ENCODE results near the gene DEGS2.

DNA sequence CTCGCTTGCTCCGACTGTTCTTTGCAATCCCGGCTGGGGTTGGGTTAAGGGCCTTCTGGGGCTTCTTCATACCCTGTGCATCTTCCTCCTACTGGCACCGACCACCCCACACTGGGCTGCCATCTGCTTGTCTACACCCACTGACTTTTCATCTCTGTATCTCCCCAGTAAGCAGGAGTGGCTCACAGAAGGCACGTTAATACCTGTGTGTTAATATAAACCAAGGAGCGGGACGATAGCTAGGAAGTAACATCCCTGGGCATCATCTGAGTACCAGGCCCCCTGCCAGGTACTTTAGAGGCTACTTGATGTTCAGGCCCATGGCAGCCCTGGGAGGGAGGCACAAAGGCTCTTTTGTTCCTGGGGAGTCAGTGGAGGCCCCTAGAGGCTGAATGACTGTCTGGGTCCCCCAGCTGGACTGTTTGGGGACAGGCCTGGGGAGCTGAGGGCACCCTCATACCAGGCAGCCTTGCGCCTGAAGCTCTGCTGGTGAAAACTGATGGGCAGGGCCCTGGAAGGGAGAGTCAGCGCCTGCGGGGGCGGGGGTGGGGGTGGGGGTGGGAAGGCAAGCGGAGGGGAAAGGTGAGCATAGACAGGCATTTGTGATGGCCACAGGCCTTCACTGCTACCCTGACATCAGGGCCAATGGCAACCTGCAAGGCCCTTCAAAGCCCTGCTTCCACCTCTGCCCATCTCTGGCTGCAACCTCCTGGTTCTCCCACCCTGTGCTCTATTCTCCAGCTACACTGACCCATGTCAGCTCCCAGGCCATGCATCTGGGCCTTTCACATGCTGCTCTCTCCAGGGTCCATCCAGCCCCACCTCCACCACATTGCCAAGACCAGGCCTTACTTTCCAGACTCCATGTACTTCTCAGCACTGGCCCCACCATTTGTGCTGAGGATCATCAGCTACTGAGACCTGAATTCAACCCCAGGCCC lies 34.2 kb upstream of the DEGS2 start:
- TF ChIP-seq YY1 (IDR thresholded peaks at IDR 0.05; ENCODE audit: extremely low read depth, insufficient replicate concordance, low read depth, low read length) = no peak
- TF ChIP-seq, protein P1, sequence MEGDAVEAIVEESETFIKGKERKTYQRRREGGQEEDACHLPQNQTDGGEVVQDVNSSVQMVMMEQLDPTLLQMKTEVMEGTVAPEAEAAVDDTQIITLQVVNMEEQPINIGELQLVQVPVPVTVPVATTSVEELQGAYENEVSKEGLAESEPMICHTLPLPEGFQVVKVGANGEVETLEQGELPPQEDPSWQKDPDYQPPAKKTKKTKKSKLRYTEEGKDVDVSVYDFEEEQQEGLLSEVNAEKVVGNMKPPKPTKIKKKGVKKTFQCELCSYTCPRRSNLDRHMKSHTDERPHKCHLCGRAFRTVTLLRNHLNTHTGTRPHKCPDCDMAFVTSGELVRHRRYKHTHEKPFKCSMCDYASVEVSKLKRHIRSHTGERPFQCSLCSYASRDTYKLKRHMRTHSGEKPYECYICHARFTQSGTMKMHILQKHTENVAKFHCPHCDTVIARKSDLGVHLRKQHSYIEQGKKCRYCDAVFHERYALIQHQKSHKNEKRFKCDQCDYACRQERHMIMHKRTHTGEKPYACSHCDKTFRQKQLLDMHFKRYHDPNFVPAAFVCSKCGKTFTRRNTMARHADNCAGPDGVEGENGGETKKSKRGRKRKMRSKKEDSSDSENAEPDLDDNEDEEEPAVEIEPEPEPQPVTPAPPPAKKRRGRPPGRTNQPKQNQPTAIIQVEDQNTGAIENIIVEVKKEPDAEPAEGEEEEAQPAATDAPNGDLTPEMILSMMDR (IDR thresholded peaks at IDR 0.05 in 2 of 3, conservative IDR thresholded peaks at IDR 0.05 in 1 of 3; ENCODE audit: borderline replicate concordance in 1 of 3, insufficient read depth in 1 of 3, low read depth in 2 of 3, low read length in 2 of 3) = peak in 1 of 3 experiments; percentile 15; a peak in 1 of 6 replicates
- TF ChIP-seq CBX3 (IDR thresholded peaks at IDR 0.05; ENCODE audit: low read depth) = no peak
- TF ChIP-seq EZH2 (IDR thresholded peaks at IDR 0.05) = no peak
- TF ChIP-seq, protein P2, sequence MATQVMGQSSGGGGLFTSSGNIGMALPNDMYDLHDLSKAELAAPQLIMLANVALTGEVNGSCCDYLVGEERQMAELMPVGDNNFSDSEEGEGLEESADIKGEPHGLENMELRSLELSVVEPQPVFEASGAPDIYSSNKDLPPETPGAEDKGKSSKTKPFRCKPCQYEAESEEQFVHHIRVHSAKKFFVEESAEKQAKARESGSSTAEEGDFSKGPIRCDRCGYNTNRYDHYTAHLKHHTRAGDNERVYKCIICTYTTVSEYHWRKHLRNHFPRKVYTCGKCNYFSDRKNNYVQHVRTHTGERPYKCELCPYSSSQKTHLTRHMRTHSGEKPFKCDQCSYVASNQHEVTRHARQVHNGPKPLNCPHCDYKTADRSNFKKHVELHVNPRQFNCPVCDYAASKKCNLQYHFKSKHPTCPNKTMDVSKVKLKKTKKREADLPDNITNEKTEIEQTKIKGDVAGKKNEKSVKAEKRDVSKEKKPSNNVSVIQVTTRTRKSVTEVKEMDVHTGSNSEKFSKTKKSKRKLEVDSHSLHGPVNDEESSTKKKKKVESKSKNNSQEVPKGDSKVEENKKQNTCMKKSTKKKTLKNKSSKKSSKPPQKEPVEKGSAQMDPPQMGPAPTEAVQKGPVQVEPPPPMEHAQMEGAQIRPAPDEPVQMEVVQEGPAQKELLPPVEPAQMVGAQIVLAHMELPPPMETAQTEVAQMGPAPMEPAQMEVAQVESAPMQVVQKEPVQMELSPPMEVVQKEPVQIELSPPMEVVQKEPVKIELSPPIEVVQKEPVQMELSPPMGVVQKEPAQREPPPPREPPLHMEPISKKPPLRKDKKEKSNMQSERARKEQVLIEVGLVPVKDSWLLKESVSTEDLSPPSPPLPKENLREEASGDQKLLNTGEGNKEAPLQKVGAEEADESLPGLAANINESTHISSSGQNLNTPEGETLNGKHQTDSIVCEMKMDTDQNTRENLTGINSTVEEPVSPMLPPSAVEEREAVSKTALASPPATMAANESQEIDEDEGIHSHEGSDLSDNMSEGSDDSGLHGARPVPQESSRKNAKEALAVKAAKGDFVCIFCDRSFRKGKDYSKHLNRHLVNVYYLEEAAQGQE (IDR thresholded peaks at IDR 0.05; ENCODE audit: low read depth) = no peak
- no peak for TF ChIP-seq ELF1 (IDR thresholded peaks at IDR 0.05; ENCODE audit: borderline replicate concordance, low read depth)
- no peak for TF ChIP-seq POLR2AphosphoS5 (IDR thresholded peaks at IDR 0.05; ENCODE audit: low read depth, low read length)
- TF ChIP-seq CEBPB (IDR thresholded peaks at IDR 0.05; ENCODE audit: low read depth) = no peak
- TF ChIP-seq RAD21 (IDR thresholded peaks at IDR 0.05; ENCODE audit: low read depth) = no peak
- TF ChIP-seq, protein P3, sequence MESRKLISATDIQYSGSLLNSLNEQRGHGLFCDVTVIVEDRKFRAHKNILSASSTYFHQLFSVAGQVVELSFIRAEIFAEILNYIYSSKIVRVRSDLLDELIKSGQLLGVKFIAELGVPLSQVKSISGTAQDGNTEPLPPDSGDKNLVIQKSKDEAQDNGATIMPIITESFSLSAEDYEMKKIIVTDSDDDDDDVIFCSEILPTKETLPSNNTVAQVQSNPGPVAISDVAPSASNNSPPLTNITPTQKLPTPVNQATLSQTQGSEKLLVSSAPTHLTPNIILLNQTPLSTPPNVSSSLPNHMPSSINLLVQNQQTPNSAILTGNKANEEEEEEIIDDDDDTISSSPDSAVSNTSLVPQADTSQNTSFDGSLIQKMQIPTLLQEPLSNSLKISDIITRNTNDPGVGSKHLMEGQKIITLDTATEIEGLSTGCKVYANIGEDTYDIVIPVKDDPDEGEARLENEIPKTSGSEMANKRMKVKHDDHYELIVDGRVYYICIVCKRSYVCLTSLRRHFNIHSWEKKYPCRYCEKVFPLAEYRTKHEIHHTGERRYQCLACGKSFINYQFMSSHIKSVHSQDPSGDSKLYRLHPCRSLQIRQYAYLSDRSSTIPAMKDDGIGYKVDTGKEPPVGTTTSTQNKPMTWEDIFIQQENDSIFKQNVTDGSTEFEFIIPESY (IDR thresholded peaks at IDR 0.05; ENCODE audit: extremely low read depth, insufficient replicate concordance, low read length) = no peak
- no peak for TF ChIP-seq JUND (IDR thresholded peaks at IDR 0.05)
- no peak for TF ChIP-seq TCF7L2 (IDR thresholded peaks at IDR 0.05; ENCODE audit: borderline replicate concordance, extremely low read depth, insufficient read depth, insufficient read length)
